HEK293 (cell line): ENCODE results near the gene HOXA3.

Experiments
- GLIS2 ChIP-seq: fragments of 450-650 bp; formaldehyde crosslinking; IDR thresholded peaks from 2 replicates; pipeline ENCODE4 v1.5.1; 2016; ENCODE audit warnings: missing biosample characterization, missing genetic modification characterization
- HOXC10 ChIP-seq: sonication (generic); formaldehyde crosslinking; IDR thresholded peaks from 2 replicates; pipeline ENCODE4 v1.8.1; 2023; ENCODE audit warnings: mild to moderate bottlenecking, missing genetic modification reagents
- REPIN1 ChIP-seq: fragments of 450-650 bp; formaldehyde crosslinking; IDR thresholded peaks from 2 replicates; pipeline ENCODE4 v1.5.1; 2017; ENCODE audit warnings: missing biosample characterization, missing genetic modification characterization, low read depth
- SALL2 ChIP-seq: fragments of 450-650 bp; formaldehyde crosslinking; IDR thresholded peaks from 2 replicates; pipeline ENCODE4 v1.5.0; 2017; ENCODE audit warnings: missing biosample characterization, mild to moderate bottlenecking, missing genetic modification characterization, borderline replicate concordance
- ZNF121 ChIP-seq: fragments of 450-650 bp; formaldehyde crosslinking; IDR thresholded peaks from 2 replicates; pipeline ENCODE4 v1.5.1; 2016; ENCODE audit warnings: missing biosample characterization, missing genetic modification characterization
- ZNF169 ChIP-seq: fragments of 450-650 bp; formaldehyde crosslinking; IDR thresholded peaks from 2 replicates; pipeline ENCODE4 v1.5.1; 2016; ENCODE audit warnings: missing biosample characterization, missing genetic modification characterization
- ZNF239 ChIP-seq: fragments of 450-650 bp; formaldehyde crosslinking; IDR thresholded peaks from 2 replicates; pipeline ENCODE4 v1.5.1; 2016; ENCODE audit warnings: missing biosample characterization, missing genetic modification characterization
- ZNF311 ChIP-seq: fragments of 450-650 bp; formaldehyde crosslinking; IDR thresholded peaks from 2 replicates; pipeline ENCODE4 v1.5.1; 2017; ENCODE audit warnings: missing biosample characterization, missing genetic modification characterization, borderline replicate concordance
- ZNF48 ChIP-seq: fragments of 450-650 bp; formaldehyde crosslinking; IDR thresholded peaks from 2 replicates; pipeline ENCODE4 v1.5.1; 2016; ENCODE audit warnings: missing biosample characterization, missing genetic modification characterization
- ZNF600 ChIP-seq: fragments of 450-650 bp; formaldehyde crosslinking; IDR thresholded peaks from 2 replicates; pipeline ENCODE4 v1.5.1; 2016; ENCODE audit warnings: missing biosample characterization, missing genetic modification characterization
- ZSCAN16 ChIP-seq: fragments of 450-650 bp; formaldehyde crosslinking; IDR thresholded peaks from 2 replicates; pipeline ENCODE4 v1.5.1; 2016; ENCODE audit warnings: missing biosample characterization, missing genetic modification characterization
- ZSCAN30 ChIP-seq: fragments of 450-650 bp; IDR thresholded peaks from 2 replicates; pipeline ENCODE4 v1.5.1; 2018; ENCODE audit warnings: missing biosample characterization, mild to moderate bottlenecking, missing genetic modification characterization, moderate library complexity
- TF ChIP-seq, protein P1 (sequence below): fragments of 450-650 bp; formaldehyde crosslinking; IDR thresholded peaks from 2 replicates; pipeline ENCODE4 v1.5.1; 2016; ENCODE audit warnings: missing biosample characterization, missing genetic modification characterization
- TF ChIP-seq, protein P2 (sequence below): fragments of 450-650 bp; formaldehyde crosslinking; IDR thresholded peaks from 2 replicates; pipeline ENCODE4 v1.5.1; 2016; ENCODE audit warnings: missing biosample characterization, missing genetic modification characterization, low read depth

DNA sequence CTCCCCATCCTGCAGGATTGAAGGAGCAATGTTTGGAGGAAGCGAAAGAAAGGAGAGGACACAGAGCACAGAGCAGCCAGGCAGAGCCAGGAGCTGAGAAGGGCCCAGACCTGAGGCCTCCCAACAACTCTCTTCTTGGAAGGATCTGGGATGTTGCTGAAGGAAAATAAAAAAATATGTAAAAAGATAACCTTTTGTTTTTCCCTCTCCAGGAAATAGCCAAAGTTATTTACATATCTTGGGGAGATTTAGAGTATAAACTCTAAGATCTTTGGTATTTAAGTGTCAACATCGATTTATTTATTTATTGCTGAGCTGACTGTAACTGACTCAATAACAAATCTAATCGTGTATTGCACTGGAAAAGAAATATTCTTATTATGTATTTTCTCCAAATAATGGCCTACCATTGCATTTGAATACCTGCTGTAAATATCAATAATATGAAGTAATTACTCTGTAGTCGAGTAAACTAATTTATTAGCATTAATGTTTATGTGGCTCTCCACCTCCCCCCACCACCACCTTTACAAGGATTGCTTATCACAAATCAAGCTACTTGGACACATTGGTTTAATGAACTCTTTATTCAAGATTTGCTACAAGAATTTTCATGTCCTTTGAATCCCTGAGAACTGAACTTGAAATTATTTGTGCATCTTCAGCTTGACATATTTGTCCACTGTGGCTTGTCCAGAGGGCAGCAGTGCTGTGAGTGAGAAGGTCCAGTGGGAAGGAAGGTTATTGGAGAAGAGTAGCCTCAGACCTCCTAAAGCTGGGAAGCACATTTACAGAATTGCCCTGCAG lies 34.5 kb upstream of the HOXA3 start:
- TF ChIP-seq ZNF169: no peak
- no peak for TF ChIP-seq GLIS2 (tag by site-specific recombination)
- no peak for TF ChIP-seq ZNF600 (tag by site-specific recombination)
- TF ChIP-seq, protein P1, sequence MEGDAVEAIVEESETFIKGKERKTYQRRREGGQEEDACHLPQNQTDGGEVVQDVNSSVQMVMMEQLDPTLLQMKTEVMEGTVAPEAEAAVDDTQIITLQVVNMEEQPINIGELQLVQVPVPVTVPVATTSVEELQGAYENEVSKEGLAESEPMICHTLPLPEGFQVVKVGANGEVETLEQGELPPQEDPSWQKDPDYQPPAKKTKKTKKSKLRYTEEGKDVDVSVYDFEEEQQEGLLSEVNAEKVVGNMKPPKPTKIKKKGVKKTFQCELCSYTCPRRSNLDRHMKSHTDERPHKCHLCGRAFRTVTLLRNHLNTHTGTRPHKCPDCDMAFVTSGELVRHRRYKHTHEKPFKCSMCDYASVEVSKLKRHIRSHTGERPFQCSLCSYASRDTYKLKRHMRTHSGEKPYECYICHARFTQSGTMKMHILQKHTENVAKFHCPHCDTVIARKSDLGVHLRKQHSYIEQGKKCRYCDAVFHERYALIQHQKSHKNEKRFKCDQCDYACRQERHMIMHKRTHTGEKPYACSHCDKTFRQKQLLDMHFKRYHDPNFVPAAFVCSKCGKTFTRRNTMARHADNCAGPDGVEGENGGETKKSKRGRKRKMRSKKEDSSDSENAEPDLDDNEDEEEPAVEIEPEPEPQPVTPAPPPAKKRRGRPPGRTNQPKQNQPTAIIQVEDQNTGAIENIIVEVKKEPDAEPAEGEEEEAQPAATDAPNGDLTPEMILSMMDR: no peak
- TF ChIP-seq HOXC10 (CRISPR knock-in tag): no peak
- TF ChIP-seq, protein P2, sequence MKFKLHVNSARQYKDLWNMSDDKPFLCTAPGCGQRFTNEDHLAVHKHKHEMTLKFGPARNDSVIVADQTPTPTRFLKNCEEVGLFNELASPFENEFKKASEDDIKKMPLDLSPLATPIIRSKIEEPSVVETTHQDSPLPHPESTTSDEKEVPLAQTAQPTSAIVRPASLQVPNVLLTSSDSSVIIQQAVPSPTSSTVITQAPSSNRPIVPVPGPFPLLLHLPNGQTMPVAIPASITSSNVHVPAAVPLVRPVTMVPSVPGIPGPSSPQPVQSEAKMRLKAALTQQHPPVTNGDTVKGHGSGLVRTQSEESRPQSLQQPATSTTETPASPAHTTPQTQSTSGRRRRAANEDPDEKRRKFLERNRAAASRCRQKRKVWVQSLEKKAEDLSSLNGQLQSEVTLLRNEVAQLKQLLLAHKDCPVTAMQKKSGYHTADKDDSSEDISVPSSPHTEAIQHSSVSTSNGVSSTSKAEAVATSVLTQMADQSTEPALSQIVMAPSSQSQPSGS (tag by site-specific recombination): no peak
- TF ChIP-seq ZNF48 (tag by site-specific recombination): no peak
- TF ChIP-seq REPIN1 (tag by site-specific recombination): no peak
- no peak for TF ChIP-seq ZNF121 (tag by site-specific recombination)
- no peak for TF ChIP-seq ZNF311 (tag by site-specific recombination)
- TF ChIP-seq ZNF239 (tag by site-specific recombination): no peak
- TF ChIP-seq ZSCAN30 (tag by site-specific recombination): no peak
- no peak for TF ChIP-seq ZSCAN16 (tag by site-specific recombination)
- TF ChIP-seq SALL2 (tag by site-specific recombination): no peak
